ENCODE results near the gene APBA2.
"Not testable (repeated sequence)": the region's sequence is repeated elsewhere in the genome, so short reads cannot be mapped to it uniquely, and the experiment has no call there.

Gene APBA2

DNA sequence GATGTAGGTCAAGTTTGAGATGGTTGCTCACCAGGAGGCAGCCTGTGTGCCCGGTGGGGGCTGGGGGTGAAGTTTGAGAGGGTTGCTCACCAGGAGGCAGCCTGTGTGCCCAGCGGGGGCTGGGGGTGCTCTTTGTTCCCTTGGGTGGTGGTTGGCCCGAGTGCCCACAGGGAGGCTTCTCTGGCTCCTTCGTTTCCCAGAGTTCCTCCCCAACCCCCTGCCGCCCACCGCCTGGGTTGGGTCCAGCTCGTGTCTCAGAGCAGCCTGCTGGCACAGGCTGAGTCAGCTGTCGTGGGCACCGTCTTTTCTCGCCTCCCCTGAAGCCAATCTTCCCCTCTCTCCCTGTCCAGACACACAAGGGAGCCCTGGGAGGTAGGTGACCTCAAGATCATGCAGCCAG is 3.1 kb downstream of the APBA2 start:
- no peak for ATAC-seq (ENCODE audit: low read depth)
- no peaks in the 10 kb centered on the region for H3K9me3 ChIP-seq (ENCODE audit: severe bottlenecking)
- no peak overlapping the region for H3K27ac ChIP-seq (ENCODE audit: poor library complexity, severe bottlenecking)
- H3K36me3 ChIP-seq (ENCODE audit: low read depth), result no peaks in the 10 kb centered on the region
- H3K27me3 ChIP-seq (ENCODE audit: insufficient read depth, poor library complexity, severe bottlenecking), result no peaks in the 10 kb centered on the region
- peaks cover 5% of the 10 kb centered on the region for H3K4me1 ChIP-seq (ENCODE audit: insufficient read depth, poor library complexity, severe bottlenecking)
- TF ChIP-seq CTCF (IDR thresholded peaks at IDR 0.05; ENCODE audit: poor library complexity, severe bottlenecking), result no peak
- no peak overlapping the region for H3K4me3 ChIP-seq (ENCODE audit: severe bottlenecking)
- no peak for DNase-seq (ENCODE audit: low spot score)

- DNase-seq (ENCODE audit: low spot score), result no peak
- Histone ChIP-seq H3K27me3 (ENCODE audit: insufficient read depth, poor library complexity, severe bottlenecking) (no peaks in the 10 kb centered on the region), H3K36me3 (ENCODE audit: low read depth) (no peaks in the 10 kb centered on the region), H3K4me3 (ENCODE audit: severe bottlenecking) (no peak overlapping the region), H3K9me3 (ENCODE audit: severe bottlenecking) (no peaks in the 10 kb centered on the region), H3K27ac (ENCODE audit: poor library complexity, severe bottlenecking) (no peak overlapping the region), H3K4me1 (ENCODE audit: insufficient read depth, poor library complexity, severe bottlenecking) (peaks cover 5% of the 10 kb centered on the region)
- no peak for ATAC-seq (ENCODE audit: low read depth)
- TF ChIP-seq CTCF (IDR thresholded peaks at IDR 0.05; ENCODE audit: poor library complexity, severe bottlenecking), result no peak
Observed at GRCh38 chr15:28889346-28889745, 3.6 kb downstream of the APBA2 start.

DNA sequence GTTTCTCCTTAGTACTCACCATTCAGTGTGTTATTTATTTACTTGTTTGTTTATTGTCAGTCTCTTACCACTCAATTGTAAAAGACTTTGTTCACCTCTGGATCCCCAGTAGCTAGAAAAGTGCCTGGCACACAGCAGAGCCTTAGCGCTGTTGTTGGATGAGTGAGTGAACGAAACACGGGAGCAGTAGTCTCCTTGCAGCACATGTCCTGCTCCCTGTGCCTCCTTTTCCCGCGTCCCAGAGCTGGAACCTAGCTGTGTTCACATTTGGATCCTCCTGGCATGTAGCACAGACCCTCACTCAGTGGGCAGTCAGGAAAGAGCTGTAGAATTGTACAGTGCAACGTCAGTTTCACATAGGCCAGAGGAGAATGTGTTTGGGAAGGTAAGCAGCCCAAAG is 4.1 kb downstream of the APBA2 start:
- not testable (repeated sequence) for H3K27ac ChIP-seq (ENCODE audit: poor library complexity, severe bottlenecking); H3K4me3 ChIP-seq (ENCODE audit: severe bottlenecking); H3K27me3 ChIP-seq (ENCODE audit: insufficient read depth, poor library complexity, severe bottlenecking); H3K4me1 ChIP-seq (ENCODE audit: insufficient read depth, poor library complexity, severe bottlenecking); ATAC-seq (ENCODE audit: low read depth); DNase-seq (ENCODE audit: low spot score); H3K9me3 ChIP-seq (ENCODE audit: severe bottlenecking); H3K36me3 ChIP-seq (ENCODE audit: low read depth)

DNA sequence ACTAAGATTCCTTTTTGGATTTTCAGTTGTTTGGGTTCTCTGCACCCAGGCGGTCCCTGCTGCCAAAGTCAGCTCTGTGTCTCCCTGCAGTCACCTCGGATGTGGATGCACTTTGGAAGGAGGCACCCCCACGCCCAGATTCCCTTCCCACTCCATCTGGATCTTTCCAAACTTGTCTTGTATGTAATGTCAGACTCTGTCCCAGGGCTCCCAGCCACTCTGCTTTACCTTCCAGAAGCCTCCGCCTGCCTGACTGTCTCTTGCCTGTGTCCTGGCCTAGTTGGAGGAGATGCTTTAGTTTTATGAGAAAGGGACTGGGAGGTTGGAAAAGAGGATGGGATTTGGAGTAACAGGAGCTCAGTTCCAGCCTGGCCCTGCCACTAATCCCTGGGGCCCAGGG is 4.5 kb downstream of the APBA2 start:
- not testable (repeated sequence) for H3K36me3 ChIP-seq (ENCODE audit: low read depth); H3K27me3 ChIP-seq (ENCODE audit: insufficient read depth, poor library complexity, severe bottlenecking); DNase-seq (ENCODE audit: low spot score); H3K4me3 ChIP-seq (ENCODE audit: severe bottlenecking); H3K27ac ChIP-seq (ENCODE audit: poor library complexity, severe bottlenecking); H3K4me1 ChIP-seq (ENCODE audit: insufficient read depth, poor library complexity, severe bottlenecking); ATAC-seq (ENCODE audit: low read depth); H3K9me3 ChIP-seq (ENCODE audit: severe bottlenecking)

GRCh38 chr15:28890711-28891495 is 5.1 kb downstream of the APBA2 start:
- DNase-seq (ENCODE audit: low spot score), result no peak
- H3K4me3 ChIP-seq (ENCODE audit: severe bottlenecking), result no peak overlapping the region
- H3K4me1 ChIP-seq (ENCODE audit: insufficient read depth, poor library complexity, severe bottlenecking), result peaks cover 5% of the 10 kb centered on the region
- no peaks in the 10 kb centered on the region for H3K36me3 ChIP-seq (ENCODE audit: low read depth)
- no peak overlapping the region for H3K27ac ChIP-seq (ENCODE audit: poor library complexity, severe bottlenecking)
- H3K27me3 ChIP-seq (ENCODE audit: insufficient read depth, poor library complexity, severe bottlenecking), result no peaks in the 10 kb centered on the region
- ATAC-seq (ENCODE audit: low read depth), result no peak
- no peaks in the 10 kb centered on the region for H3K9me3 ChIP-seq (ENCODE audit: severe bottlenecking)
- no peak for TF ChIP-seq CTCF (IDR thresholded peaks at IDR 0.05; ENCODE audit: poor library complexity, severe bottlenecking)

- H3K9me3 ChIP-seq (ENCODE audit: severe bottlenecking), result no peaks in the 10 kb centered on the region
- no peak overlapping the region for H3K27ac ChIP-seq (ENCODE audit: poor library complexity, severe bottlenecking)
- no peaks in the 10 kb centered on the region for H3K27me3 ChIP-seq (ENCODE audit: insufficient read depth, poor library complexity, severe bottlenecking)
- no peak overlapping the region for H3K4me3 ChIP-seq (ENCODE audit: severe bottlenecking)
- ATAC-seq (ENCODE audit: low read depth) (no peak), DNase-seq (ENCODE audit: low spot score) (no peak)
- TF ChIP-seq CTCF (IDR thresholded peaks at IDR 0.05; ENCODE audit: poor library complexity, severe bottlenecking), result no peak
- H3K4me1 ChIP-seq (ENCODE audit: insufficient read depth, poor library complexity, severe bottlenecking), result peaks cover 5% of the 10 kb centered on the region
- H3K36me3 ChIP-seq (ENCODE audit: low read depth), result no peaks in the 10 kb centered on the region
Observed at GRCh38 chr15:28891588-28891987, 5.8 kb downstream of the APBA2 start.
